ENCODE measurements around the gene PPM1M. TPM values are rescaled to one million over a fixed set of nuclear protein-coding genes. Genes with fewer than 3 reads are reported as not detected.

The PPM1M gene
- total RNA-seq, 3 donors from 2014 or later: 3.9 to 21.4 (median 9.7) TPM

DNA sequence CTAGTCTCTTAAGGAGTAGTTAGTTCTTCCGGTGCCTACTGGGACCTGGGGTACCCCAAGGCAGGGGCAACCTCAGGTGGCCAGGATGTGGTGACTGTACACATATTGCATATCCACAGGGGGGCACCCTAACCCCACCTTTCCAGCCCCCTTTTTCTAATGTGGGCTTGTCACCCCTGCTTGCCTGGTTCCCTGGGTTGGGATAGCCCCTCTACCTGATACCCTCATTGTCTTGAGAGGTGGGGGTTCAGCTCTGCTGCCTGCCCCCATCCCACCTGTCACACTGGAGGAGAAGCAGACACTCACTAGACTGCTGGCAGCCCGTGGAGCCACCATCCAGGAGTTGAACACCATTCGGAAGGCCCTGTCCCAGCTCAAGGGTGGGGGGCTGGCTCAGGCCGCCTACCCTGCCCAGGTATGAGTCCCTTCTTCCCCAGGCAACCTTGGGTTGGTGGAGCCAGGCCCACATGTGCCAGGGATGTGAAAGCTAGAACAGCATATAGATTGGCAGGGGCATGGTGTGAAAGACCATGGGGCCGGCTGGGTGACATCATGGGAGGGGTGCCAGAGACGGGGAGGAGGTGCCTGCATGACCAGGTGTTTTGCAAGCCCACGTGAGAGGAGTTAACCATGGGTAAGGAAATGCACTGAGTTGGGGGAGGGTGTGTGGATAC, 46.1 kb downstream of the PPM1M start:
- Histone ChIP-seq H3K9me3 (no peaks in the 10 kb centered on the region), H3K4me3 (no peak overlapping the region)
- intact Hi-C loops (cut with DNase I, micrococcal nuclease): no loop called here

DNA sequence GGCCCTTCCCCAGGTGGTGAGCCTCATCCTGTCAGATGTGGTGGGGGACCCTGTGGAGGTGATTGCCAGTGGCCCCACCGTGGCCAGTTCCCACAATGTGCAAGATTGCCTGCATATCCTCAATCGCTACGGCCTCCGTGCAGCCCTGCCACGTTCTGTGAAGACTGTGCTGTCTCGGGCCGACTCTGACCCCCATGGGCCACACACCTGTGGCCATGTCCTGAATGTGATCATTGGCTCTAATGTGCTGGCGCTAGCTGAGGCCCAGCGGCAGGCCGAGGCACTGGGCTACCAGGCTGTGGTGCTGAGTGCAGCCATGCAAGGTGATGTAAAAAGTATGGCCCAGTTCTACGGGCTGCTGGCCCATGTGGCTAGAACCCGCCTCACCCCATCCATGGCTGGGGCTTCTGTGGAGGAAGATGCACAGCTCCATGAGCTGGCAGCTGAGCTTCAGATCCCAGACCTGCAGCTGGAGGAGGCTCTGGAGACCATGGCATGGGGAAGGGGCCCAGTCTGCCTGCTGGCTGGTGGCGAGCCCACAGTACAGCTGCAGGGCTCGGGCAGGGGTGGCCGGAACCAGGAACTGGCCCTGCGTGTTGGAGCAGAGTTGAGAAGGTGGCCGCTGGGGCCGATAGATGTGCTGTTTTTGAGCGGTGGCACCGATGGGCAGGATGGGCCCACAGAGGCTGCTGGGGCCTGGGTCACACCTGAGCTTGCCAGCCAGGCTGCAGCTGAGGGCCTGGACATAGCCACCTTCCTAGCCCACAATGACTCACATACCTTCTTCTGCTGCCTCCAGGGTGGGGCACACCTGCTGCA, 46.9 kb downstream of the PPM1M start:
- TF ChIP-seq, protein P1, sequence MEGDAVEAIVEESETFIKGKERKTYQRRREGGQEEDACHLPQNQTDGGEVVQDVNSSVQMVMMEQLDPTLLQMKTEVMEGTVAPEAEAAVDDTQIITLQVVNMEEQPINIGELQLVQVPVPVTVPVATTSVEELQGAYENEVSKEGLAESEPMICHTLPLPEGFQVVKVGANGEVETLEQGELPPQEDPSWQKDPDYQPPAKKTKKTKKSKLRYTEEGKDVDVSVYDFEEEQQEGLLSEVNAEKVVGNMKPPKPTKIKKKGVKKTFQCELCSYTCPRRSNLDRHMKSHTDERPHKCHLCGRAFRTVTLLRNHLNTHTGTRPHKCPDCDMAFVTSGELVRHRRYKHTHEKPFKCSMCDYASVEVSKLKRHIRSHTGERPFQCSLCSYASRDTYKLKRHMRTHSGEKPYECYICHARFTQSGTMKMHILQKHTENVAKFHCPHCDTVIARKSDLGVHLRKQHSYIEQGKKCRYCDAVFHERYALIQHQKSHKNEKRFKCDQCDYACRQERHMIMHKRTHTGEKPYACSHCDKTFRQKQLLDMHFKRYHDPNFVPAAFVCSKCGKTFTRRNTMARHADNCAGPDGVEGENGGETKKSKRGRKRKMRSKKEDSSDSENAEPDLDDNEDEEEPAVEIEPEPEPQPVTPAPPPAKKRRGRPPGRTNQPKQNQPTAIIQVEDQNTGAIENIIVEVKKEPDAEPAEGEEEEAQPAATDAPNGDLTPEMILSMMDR (IDR thresholded peaks at IDR 0.05): no peak
- intact Hi-C loops (cut with DNase I, micrococcal nuclease): no loop called here

More for the DNA sequence above, 46.1 kb downstream of the PPM1M start:
- DNase-seq: peak; percentile 40 to 50 (median 49)
- peaks cover 40% of the 10 kb centered on the region for H3K4me1 ChIP-seq (ENCODE audit: low read depth)
- ATAC-seq: no peak
- TF ChIP-seq, protein P1 (IDR thresholded peaks at IDR 0.05): peak; percentile 32
- H3K36me3 ChIP-seq (ENCODE audit: low read depth): no peaks in the 10 kb centered on the region

DNA sequence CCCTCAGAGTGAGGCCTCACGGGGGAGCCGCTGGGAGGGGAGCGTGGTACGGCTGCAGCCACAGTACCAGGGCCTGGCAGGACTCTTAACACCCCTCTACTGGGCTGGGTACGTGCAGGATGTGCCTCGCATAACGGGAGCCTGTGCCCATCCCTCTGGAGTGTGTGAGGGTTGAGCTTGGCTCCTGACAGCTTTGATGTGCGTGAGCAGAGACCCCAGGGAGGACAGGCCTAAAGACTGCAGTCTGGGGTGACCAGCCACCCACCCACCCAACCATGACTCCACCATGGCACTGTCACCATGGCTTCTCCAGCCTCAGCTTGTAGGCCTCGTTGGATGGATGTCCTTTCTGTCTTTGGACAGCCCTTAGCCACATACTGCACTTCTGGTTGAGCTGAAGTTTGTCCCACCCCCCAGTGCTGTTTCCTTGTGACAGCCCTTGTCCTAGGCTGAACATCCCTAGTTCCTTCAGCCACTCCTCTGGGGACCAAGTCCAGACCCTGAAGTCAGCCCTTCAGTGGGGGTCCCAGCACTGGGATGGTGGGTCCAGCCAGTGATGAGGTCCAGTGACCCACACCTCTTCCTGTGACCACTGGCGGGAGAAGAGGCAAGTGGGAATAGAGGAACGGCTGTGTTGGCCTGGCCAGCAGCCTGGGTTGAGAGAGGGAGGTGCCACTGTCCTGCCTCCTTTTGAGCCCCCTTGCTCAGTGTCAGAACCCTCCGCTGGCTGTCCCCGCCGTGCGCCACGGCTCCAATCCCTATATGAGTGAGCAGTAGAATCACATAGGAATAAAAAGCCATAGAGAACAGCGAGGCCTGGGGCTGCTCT, 48.1 kb downstream of the PPM1M start:
- Histone ChIP-seq H3K4me1 (ENCODE audit: low read depth) (peaks cover 32% of the 10 kb centered on the region), H3K9me3 (no peaks in the 10 kb centered on the region), H3K4me3 (no peak overlapping the region), H3K36me3 (ENCODE audit: low read depth) (no peaks in the 10 kb centered on the region)
- intact Hi-C loops (cut with DNase I, micrococcal nuclease): no loop called here
- TF ChIP-seq, protein P1 (IDR thresholded peaks at IDR 0.05): no peak
- ATAC-seq (no peak), DNase-seq (peak in 1 of 3 donors; percentile 30)

More for the DNA sequence above, 46.9 kb downstream of the PPM1M start:
- no peaks in the 10 kb centered on the region for H3K36me3 ChIP-seq (ENCODE audit: low read depth)
- no peaks in the 10 kb centered on the region for H3K9me3 ChIP-seq
- ATAC-seq (no peak), DNase-seq (peak in 2 of 3 donors; percentile 24 to 46)
- H3K4me1 ChIP-seq (ENCODE audit: low read depth): peaks cover 36% of the 10 kb centered on the region
- no peak overlapping the region for H3K4me3 ChIP-seq

DNA sequence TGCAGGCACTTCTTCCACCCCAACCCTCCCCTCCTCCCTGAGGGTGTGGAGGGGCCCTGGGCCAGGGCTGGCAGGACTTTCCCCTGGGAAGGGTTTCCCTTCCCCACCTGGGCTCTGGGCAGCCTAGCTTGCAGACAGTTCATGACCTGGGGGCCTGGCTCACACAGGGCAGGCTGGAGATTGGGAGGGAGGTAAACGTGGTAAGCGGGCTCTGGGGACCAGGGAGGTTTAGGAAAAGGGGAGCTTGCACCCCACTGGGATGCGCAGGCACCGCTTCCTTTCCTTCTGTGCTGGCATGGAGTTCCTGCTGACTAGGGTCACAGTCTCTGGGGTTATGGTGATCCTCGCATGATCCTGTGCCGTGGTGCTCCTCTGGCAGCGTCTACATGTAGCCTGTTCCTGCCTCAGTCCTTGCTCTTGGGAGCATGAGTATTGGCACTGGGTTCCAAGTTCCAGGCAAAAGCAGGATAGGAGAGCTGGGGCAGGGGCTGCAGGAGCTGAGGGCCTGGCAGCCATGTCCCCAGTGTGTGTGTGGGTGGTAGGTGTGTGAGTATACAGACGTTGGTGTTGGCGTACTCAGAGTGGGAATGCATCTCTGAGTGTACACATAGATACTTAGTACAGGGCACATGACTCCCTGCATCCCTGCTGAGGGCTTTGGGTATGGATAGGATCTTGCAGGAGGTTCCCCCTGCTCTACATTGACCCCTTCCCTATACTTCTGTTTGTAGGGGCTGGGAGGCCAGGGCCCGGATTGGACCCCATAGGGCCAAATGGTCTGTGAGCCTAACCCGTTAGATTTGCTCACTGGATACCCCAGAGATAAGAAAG, 49.0 kb downstream of the PPM1M start:
- DNase-seq (peak in 1 of 3 donors; percentile 16), ATAC-seq (no peak)
- Histone ChIP-seq H3K36me3 (ENCODE audit: low read depth) (no peaks in the 10 kb centered on the region), H3K4me3 (no peak overlapping the region), H3K4me1 (ENCODE audit: low read depth) (peaks cover 23% of the 10 kb centered on the region), H3K9me3 (no peaks in the 10 kb centered on the region)
- TF ChIP-seq, protein P1 (IDR thresholded peaks at IDR 0.05): no peak
- intact Hi-C loops (cut with DNase I, micrococcal nuclease): no loop called here
